Gastrocnemius medialis (tissue), 4 donors: Measurements from ENCODE around the gene SLC6A4. TPM values are rescaled to one million over a fixed set of nuclear protein-coding genes. Genes with fewer than 3 reads are reported as not detected.
"Not testable (repeated sequence)": the region's sequence is repeated elsewhere in the genome, so short reads cannot be mapped to it uniquely, and the experiment has no call there.

ENCODE experiments used
- ATAC-seq, 2 donors: fragments of 150-250 bp; one replicate each; pipeline ENCODE4 v1.9.1; 2016
- DNase-seq, 2 donors: peaks; one replicate each; pipeline ENCODE4 v3.0.0-alpha.2; 2019
- H3K27ac ChIP-seq, 4 donors: fragments of 200-600 bp; sonication (generic); 1 replicate in 1 of 4; 2 replicates in 3 of 4; pipeline ENCODE4 v1.5.1; 2016 to 2018; ENCODE audit warnings: mild to moderate bottlenecking in 2 of 4, moderate library complexity in 1 of 4
- H3K27me3 ChIP-seq, 3 donors: fragments of 200-600 bp; sonication (generic) in 2 of 3; 1 replicate in 1 of 3; 2 replicates in 2 of 3; pipeline versions ENCODE4 v1.5.1 to v1.6.0; 2016 to 2019; ENCODE audit warnings: mild to moderate bottlenecking in 1 of 3, moderate library complexity in 1 of 3
- H3K36me3 ChIP-seq, 2 donors: fragments of 200-600 bp; sonication (generic) in 1 of 2; one replicate each; pipeline ENCODE4 v1.5.1; 2017 to 2018
- H3K4me1 ChIP-seq, 2 donors: fragments of 200-600 bp; sonication (generic) in 1 of 2; one replicate each; pipeline ENCODE4 v1.5.1; 2016 to 2017; ENCODE audit warnings: mild to moderate bottlenecking in 2 of 2
- H3K4me3 ChIP-seq, 4 donors: fragments of 200-600 bp; sonication (generic) in 3 of 4; 1 replicate in 1 of 4; 2 replicates in 3 of 4; pipeline ENCODE4 v1.5.1; 2016 to 2019; ENCODE audit warnings: mild to moderate bottlenecking in 2 of 4
- H3K9me3 ChIP-seq, 3 donors: fragments of 200-600 bp; sonication (generic) in 2 of 3; 1 replicate in 1 of 3; 2 replicates in 2 of 3; pipeline ENCODE4 v1.5.1; 2016 to 2019
- CTCF ChIP-seq, 5 experiments: fragments of 450-650 bp in 3 of 5; fragments of 200-600 bp in 2 of 5; sonication (generic) in 2 of 5; IDR thresholded peaks in 4 of 5; conservative IDR thresholded peaks in 1 of 5; 1 replicate in 4 of 5; 2 replicates in 1 of 5; pipeline ENCODE4 v1.5.1; 2016 to 2019; ENCODE audit warnings: antibody characterized with exemption in 5 of 5, mild to moderate bottlenecking in 3 of 5, moderate library complexity in 3 of 5
- POLR2A ChIP-seq, 2 donors: fragments of 450-650 bp; IDR thresholded peaks; one replicate each; pipeline ENCODE4 v1.6.1; 2017; ENCODE audit warnings: antibody characterized with exemption in 2 of 2, mild to moderate bottlenecking in 2 of 2, moderate library complexity in 2 of 2
- in situ Hi-C, 4 donors: fragments of 200-750 bp; cut with MboI; loops; one replicate each; pipeline versions ENCODE4 v1.15.0 to v1.8.0; 2017; ENCODE audit warnings: low sequenced_read_pairs in 4 of 4
- intact Hi-C: fragments of 100-400 bp; cut with DNase I; formaldehyde crosslinking; loops from one replicate; pipeline ENCODE4 v1.15.1; 2023; ENCODE audit warnings: low total_unique reads
- total RNA-seq, 4 donors: library from RNA; depleted of rRNA; stranded (reverse); fragments of >200 nt; gene quantifications; one replicate each; pipeline versions ENCODE4 v1.1.0 to v1.2.3, GENCODE V29; 2016

SLC6A4 gene
- total RNA-seq, 4 donors from 2014 or later, result 0.35 to 0.46 TPM; not detected in 2

- intact Hi-C loops (no loop called here), in situ Hi-C loops (no loop called here)
- H3K27me3 ChIP-seq, result peaks cover 0 to 4% (median 0%) of the 10 kb centered on the region in 3 donors
- DNase-seq (no peak), ATAC-seq (no peak)
- H3K4me3 ChIP-seq, result no peak overlapping the region
- H3K36me3 ChIP-seq, result no peaks in the 10 kb centered on the region
- H3K27ac ChIP-seq, result no peak overlapping the region
- H3K4me1 ChIP-seq, result no peaks in the 10 kb centered on the region
- no peaks in the 10 kb centered on the region for H3K9me3 ChIP-seq
- no peak for TF ChIP-seq CTCF (IDR thresholded peaks at IDR 0.05 in 4 of 5, conservative IDR thresholded peaks at IDR 0.05 in 1 of 5)
- TF ChIP-seq POLR2A (IDR thresholded peaks at IDR 0.05), result no peak
Measured at GRCh38 chr17:30207655-30208054, 27.8 kb downstream of the SLC6A4 start.

GRCh38 chr17:30203471-30203981 is 32.0 kb downstream of the SLC6A4 start:
- Histone ChIP-seq H3K4me3 (no peak overlapping the region), H3K27ac (no peak overlapping the region), H3K4me1 (no peaks in the 10 kb centered on the region), H3K9me3 (no peaks in the 10 kb centered on the region), H3K27me3 (peaks cover 0 to 5% (median 4%) of the 10 kb centered on the region in 3 donors), H3K36me3 (no peaks in the 10 kb centered on the region)
- TF ChIP-seq POLR2A (IDR thresholded peaks at IDR 0.05) (no peak), CTCF (IDR thresholded peaks at IDR 0.05 in 4 of 5, conservative IDR thresholded peaks at IDR 0.05 in 1 of 5) (no peak)
- ATAC-seq, result no peak
- intact Hi-C loops (no loop called here), in situ Hi-C loops (no loop called here)
- no peak for DNase-seq

- H3K9me3 ChIP-seq, DNase-seq, H3K27me3 ChIP-seq, H3K27ac ChIP-seq, H3K4me3 ChIP-seq, H3K4me1 ChIP-seq, H3K36me3 ChIP-seq, in situ Hi-C loops, intact Hi-C loops, ATAC-seq: not testable (repeated sequence)
Measured at GRCh38 chr17:30200656-30201055, 34.8 kb downstream of the SLC6A4 start.

GRCh38 chr17:30200106-30200505 is 35.4 kb downstream of the SLC6A4 start:
- ATAC-seq (no peak), DNase-seq (no peak)
- H3K36me3 ChIP-seq, result no peaks in the 10 kb centered on the region
- H3K27me3 ChIP-seq, result peaks cover 0 to 5% (median 0%) of the 10 kb centered on the region in 3 donors
- TF ChIP-seq CTCF (IDR thresholded peaks at IDR 0.05 in 4 of 5, conservative IDR thresholded peaks at IDR 0.05 in 1 of 5), result no peak
- no peak for TF ChIP-seq POLR2A (IDR thresholded peaks at IDR 0.05)
- no peaks in the 10 kb centered on the region for H3K4me1 ChIP-seq
- in situ Hi-C loops (no loop called here), intact Hi-C loops (no loop called here)
- no peak overlapping the region for H3K4me3 ChIP-seq
- no peak overlapping the region for H3K27ac ChIP-seq
- no peaks in the 10 kb centered on the region for H3K9me3 ChIP-seq

GRCh38 chr17:30199600-30199999 is 35.9 kb downstream of the SLC6A4 start:
- no peak for ATAC-seq
- peaks cover 0 to 5% (median 0%) of the 10 kb centered on the region in 3 donors for H3K27me3 ChIP-seq
- no peaks in the 10 kb centered on the region for H3K36me3 ChIP-seq
- no peak overlapping the region for H3K27ac ChIP-seq
- no peak overlapping the region for H3K4me3 ChIP-seq
- in situ Hi-C loops (no loop called here), intact Hi-C loops (no loop called here)
- TF ChIP-seq CTCF (IDR thresholded peaks at IDR 0.05 in 4 of 5, conservative IDR thresholded peaks at IDR 0.05 in 1 of 5), result no peak
- no peak for TF ChIP-seq POLR2A (IDR thresholded peaks at IDR 0.05)
- DNase-seq, result no peak
- H3K9me3 ChIP-seq, result no peaks in the 10 kb centered on the region
- H3K4me1 ChIP-seq, result no peaks in the 10 kb centered on the region
